K562 (cell line): ENCODE results near the gene CERS2. TPM values are rescaled to one million over a fixed set of nuclear protein-coding genes. Genes with fewer than 3 reads are reported as not detected.

Experiments
- ATAC-seq: fragments of 200-7000 bp; cut with Tn5 transposase; 3 replicates; pipeline ENCODE4 v1.9.1; 2020; ENCODE audit warnings: moderate library complexity
- BruUV-seq: library from RNA; stranded (reverse); fragments of 400-500 nt; replicated peaks from 2 replicates; lab custom pipeline; 2021; lab: Mats Ljungman, UMichigan
- CTCF ChIA-PET: fragments of 300-600 bp; formaldehyde crosslinking; extraction: SDS; loops from one replicate; lab custom pipeline; 2021; ENCODE audit warnings: low intra/inter-chr PET ratio; lab: Yijun Ruan, JAX
- POLR2A ChIA-PET: fragments of 300-600, 350-650 bp; sonication (Branson Sonifier 250); formaldehyde crosslinking; extraction: SDS; loops from one replicate; lab custom pipeline; 2021; ENCODE audit warnings: antibody characterized with exemption, inconsistent platforms; lab: Yijun Ruan, JAX
- DNase-seq, 4 experiments: peaks; one replicate each; pipeline versions ENCODE4 v3.0.0 to v3.0.0-alpha.2; 2011 to 2018; ENCODE audit warnings: low spot score in 3 of 4, mixed read lengths in 3 of 4; ENCODE audit errors: extremely low read depth in 1 of 4
- FAIRE-seq: peaks from 2 replicates; lab custom pipeline; 2011; peaks lifted over from hg19 to GRCh38; lab: Jason Lieb, UNC
- H2AFZ ChIP-seq: 2 replicates; pipeline ENCODE4 v1.6.0; 2011; ENCODE audit warnings: low read depth, low read length, control low read depth, inconsistent platforms
- H3K27ac ChIP-seq: fragments of 200-600 bp; 3 replicates; pipeline ENCODE4 v1.8.0; 2011; ENCODE audit warnings: low read depth, mild to moderate bottlenecking, control low read depth, inconsistent platforms, low read length, moderate library complexity, mixed read lengths; ENCODE audit errors: extremely low read depth
- H3K27me3 ChIP-seq, 2 experiments: fragments of 300-600 bp in 1 of 2; 2 replicates in 1 of 2; 3 replicates in 1 of 2; pipeline versions ENCODE4 v1.6.0 to v1.8.0; 2011; ENCODE audit warnings: inconsistent platforms in 2 of 2, low read length in 2 of 2, mild to moderate bottlenecking in 1 of 2, mixed read lengths in 1 of 2, moderate library complexity in 1 of 2; ENCODE audit not compliant: control insufficient read depth in 2 of 2, insufficient read depth in 2 of 2
- H3K36me3 ChIP-seq: fragments of 300-600 bp; 3 replicates; pipeline ENCODE4 v1.8.0; 2011; ENCODE audit warnings: mild to moderate bottlenecking, low read length, inconsistent platforms; ENCODE audit not compliant: control insufficient read depth, insufficient read depth
- H3K4me1 ChIP-seq, 2 experiments: fragments of 200-600 bp in 1 of 2; replicated peaks in 1 of 2; 2 replicates in 1 of 2; 3 replicates in 1 of 2; pipeline versions ENCODE4 v1.5.1 to v1.8.0; 2011; ENCODE audit warnings: inconsistent platforms in 2 of 2, low read length in 2 of 2, mild to moderate bottlenecking in 1 of 2, mixed read lengths in 1 of 2, moderate library complexity in 1 of 2; ENCODE audit not compliant: control insufficient read depth in 2 of 2, insufficient read depth in 2 of 2
- H3K4me2 ChIP-seq: 2 replicates; pipeline ENCODE4 v1.6.1; 2011; ENCODE audit warnings: low read length, control low read depth, inconsistent platforms, mixed read lengths; ENCODE audit not compliant: insufficient read depth
- H3K4me3 ChIP-seq: fragments of 200-600 bp; sonication (generic), shearing (Covaris generic); 2 replicates; pipeline ENCODE4 v1.5.1; 2016; ENCODE audit warnings: control low read depth, inconsistent platforms
- H3K79me2 ChIP-seq: fragments of 200-600 bp; 3 replicates; pipeline ENCODE4 v1.8.0; 2011; ENCODE audit warnings: low read length, inconsistent platforms; ENCODE audit not compliant: control insufficient read depth, insufficient read depth
- H3K9ac ChIP-seq, 2 experiments: 2 replicates each; pipeline versions ENCODE4 v1.6.0 to v1.6.1; 2011; ENCODE audit warnings: low read depth in 2 of 2, low read length in 2 of 2, control low read depth in 1 of 2, inconsistent platforms in 1 of 2, mild to moderate bottlenecking in 1 of 2, mixed read lengths in 1 of 2; ENCODE audit not compliant: insufficient read depth in 1 of 2
- H3K9me1 ChIP-seq: one replicate; pipeline ENCODE4 v1.6.0; 2011; ENCODE audit warnings: inconsistent platforms, mild to moderate bottlenecking, low read length, moderate library complexity; ENCODE audit not compliant: control insufficient read depth, insufficient read depth
- H3K9me3 ChIP-seq: replicated peaks from 2 replicates; pipeline ENCODE4 v1.5.1; 2011; ENCODE audit warnings: low read depth, low read length, inconsistent platforms; ENCODE audit not compliant: control insufficient read depth, insufficient read depth
- H4K20me1 ChIP-seq: replicated peaks from 2 replicates; pipeline ENCODE4 v1.6.1; 2011; ENCODE audit warnings: low read length, inconsistent platforms, mixed read lengths; ENCODE audit not compliant: control insufficient read depth, insufficient read depth
- ESRRA ChIP-seq: fragments of 450-650 bp; IDR thresholded peaks from 2 replicates; pipeline ENCODE4 v1.6.1; 2014; ENCODE audit warnings: low read depth, mild to moderate bottlenecking, moderate library complexity, borderline replicate concordance
- GATA2 ChIP-seq: sonication (generic); formaldehyde crosslinking; IDR thresholded peaks from 2 replicates; pipeline ENCODE4 v1.4.0; 2020; ENCODE audit warnings: mild to moderate bottlenecking, missing genetic modification reagents
- HDGF ChIP-seq: fragments of 450-650 bp; IDR thresholded peaks from 2 replicates; pipeline ENCODE4 v1.6.1; 2016
- NRF1 ChIP-seq, 2 experiments: fragments of 450-650 bp; IDR thresholded peaks in 1 of 2; conservative IDR thresholded peaks in 1 of 2; 2 replicates each; pipeline ENCODE4 v1.6.1; 2014; ENCODE audit warnings: mild to moderate bottlenecking in 2 of 2
- RBFOX2 ChIP-seq: fragments of 200-400 bp; formaldehyde crosslinking; IDR thresholded peaks from 2 replicates; pipeline ENCODE4 v1.6.1; 2017; ENCODE audit warnings: low read depth, mild to moderate bottlenecking, low read length, moderate library complexity
- SMAD4 ChIP-seq: fragments of 250-450 bp; sonication (Bioruptor Pico); conservative IDR thresholded peaks from 2 replicates; pipeline ENCODE4 v1.8.0; 2021; ENCODE audit warnings: inconsistent platforms, mild to moderate bottlenecking, moderate library complexity
- TAF7 ChIP-seq: fragments of 450-650 bp; IDR thresholded peaks from 2 replicates; pipeline ENCODE4 v1.6.1; 2016; ENCODE audit warnings: missing genetic modification characterization, missing compliant biosample characterization
- TBP ChIP-seq: optimal IDR thresholded peaks from 2 replicates; pipeline ENCODE3; 2011; ENCODE audit warnings: low read depth, low read length, improper control_type of control experiment
- ZFPM2 ChIP-seq: fragments of 250-450 bp; sonication (Bioruptor Pico); IDR thresholded peaks from 2 replicates; pipeline ENCODE4 v1.5.1; 2022; ENCODE audit warnings: mild to moderate bottlenecking
- ZNF140 ChIP-seq: fragments of 250-450 bp; sonication (Bioruptor Pico); IDR thresholded peaks from 2 replicates; pipeline ENCODE4 v1.8.0; 2021; ENCODE audit warnings: moderate library complexity, mild to moderate bottlenecking, inconsistent platforms
- ZNF589 ChIP-seq: fragments of 200-800 bp; sonication (Bioruptor generic); IDR thresholded peaks from 2 replicates; pipeline ENCODE4 v1.6.1; 2016; ENCODE audit warnings: low read depth, missing genetic modification characterization, missing compliant biosample characterization
- ZSCAN32 ChIP-seq: fragments of 450-650 bp; formaldehyde crosslinking; IDR thresholded peaks from 2 replicates; pipeline ENCODE4 v1.4.0; 2020; ENCODE audit warnings: mild to moderate bottlenecking, moderate library complexity
- WGBS: fragments of 100-300 bp; shearing (Covaris generic); methylation state at CpG from one replicate; pipeline ENCODE4 v1.1.6; 2016; ENCODE audit warnings: low coverage, mixed read lengths; ENCODE audit not compliant: insufficient coverage; ENCODE audit errors: missing lambda C conversion rate; 5-methylcytosine and 5-hydroxymethylcytosine counted together
- in situ Hi-C: fragments of 300-500 bp; cut with MboI; formaldehyde crosslinking; loops from 4 replicates; pipeline ENCODE4 v1.15.0; 2018; ENCODE audit warnings: inconsistent platforms, mixed read lengths
- intact Hi-C: fragments of 100-400 bp; cut with micrococcal nuclease; formaldehyde crosslinking; loops from 2 replicates; pipeline ENCODE4 v1.14.2; 2022
- polyA plus RNA-seq, 8 experiments: library from polyadenylated mRNA; depleted of rRNA in 4 of 8; stranded (reverse) in 5 of 8; unstranded in 3 of 8; fragments of >200 nt; fragmentation: Nextera tagmentation in 2 of 8; fragmentation: Illumina TruSeq in 1 of 8; extraction: Ambion mirVana in 2 of 8; extraction: Trizol in 1 of 8; gene quantifications; 2 replicates each; pipeline versions ENCODE4 v1.2.1 to v1.2.3, GENCODE V29; 2011 to 2014; ENCODE audit warnings: inconsistent platforms in 1 of 8, missing spikeins in 1 of 8
- total RNA-seq, 7 experiments: library from RNA; depleted of rRNA in 6 of 7; stranded (reverse); fragments of >200 nt in 6 of 7; fragmentation: Illumina TruSeq in 2 of 7; extraction: Trizol in 2 of 7; gene quantifications; 2 replicates each; pipeline versions ENCODE4 v1.2.1 to v1.2.3, GENCODE V29; 2011 to 2021; ENCODE audit warnings: low replicate concordance in 1 of 7
- TF ChIP-seq, protein P1 (sequence below): sonication (generic); formaldehyde crosslinking; IDR thresholded peaks from 2 replicates; pipeline ENCODE4 v1.8.0; 2022; ENCODE audit warnings: mild to moderate bottlenecking, low read depth, missing genetic modification reagents
- TF ChIP-seq, protein P2 (sequence below), 3 experiments: IDR thresholded peaks in 2 of 3; conservative IDR thresholded peaks in 1 of 3; 2 replicates each; pipeline ENCODE4 v1.5.1; 2011 to 2012; ENCODE audit warnings: low read length in 3 of 3, mild to moderate bottlenecking in 3 of 3, control low read depth in 2 of 3, improper control_type of control experiment in 1 of 3, inconsistent platforms in 1 of 3, low read depth in 1 of 3, mixed read lengths in 1 of 3, moderate library complexity in 1 of 3; ENCODE audit not compliant: insufficient read depth in 2 of 3
- TF ChIP-seq, protein P3 (sequence below): fragments of 450-650 bp; IDR thresholded peaks from 2 replicates; pipeline ENCODE4 v1.6.1; 2016; ENCODE audit warnings: borderline replicate concordance

The CERS2 gene
- total and polyA plus RNA-seq, 9 of the 15 experiments (the other 6 are each of a cell fraction or from before 2014, with no cell fraction given) = 23.4 to 295 (median 132) TPM

DNA sequence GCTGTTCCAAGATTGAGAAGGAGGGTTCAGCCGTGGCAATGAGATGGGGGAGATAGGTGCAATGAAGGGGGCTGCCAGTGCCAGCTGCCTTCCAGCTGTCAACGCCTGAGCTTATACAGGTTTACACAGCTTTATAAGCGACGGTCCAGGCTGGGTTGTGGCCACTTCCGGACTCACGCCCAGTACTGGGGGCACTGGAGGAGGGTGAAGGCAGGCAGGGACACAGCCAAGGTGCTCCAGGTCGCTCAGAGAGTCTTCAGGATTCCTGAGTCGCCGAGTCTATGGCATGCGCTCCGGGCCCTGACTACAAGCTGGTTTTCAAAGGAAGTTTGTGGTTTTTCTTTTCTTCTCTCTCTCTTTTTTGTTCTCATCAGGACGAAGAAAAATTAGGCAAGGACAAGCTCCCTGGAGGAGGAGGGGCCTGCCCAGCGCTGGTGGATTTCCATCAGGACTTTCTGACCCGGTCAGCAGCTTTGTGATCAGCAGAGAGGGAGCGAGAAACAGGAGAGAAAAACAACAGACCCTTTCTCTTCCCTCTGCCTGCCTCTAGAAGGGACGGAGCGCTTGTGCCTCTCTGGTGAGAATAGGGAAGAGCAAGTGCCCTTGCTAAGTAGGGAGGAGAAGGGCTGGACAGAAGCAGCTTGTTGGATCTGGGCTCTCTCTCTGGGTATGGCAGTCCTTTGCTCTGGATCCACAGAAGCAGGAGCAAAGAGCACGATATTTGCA is 31.9 kb upstream of the CERS2 start, which contains the start of gene MINDY1:
MINDY1 (minus strand) TSS at position 576 of the 726 bp plus-strand sequence. CDS start 4,285 bp downstream, outside the sequence.
- Histone ChIP-seq H3K9me3 (no peaks in the 10 kb centered on the region), H4K20me1 (no peaks in the 10 kb centered on the region), H3K4me3 (peak within 1 kb of the TSS; percentile 87), H3K27ac (peak within 1 kb of the TSS; percentile 75), H2AFZ (peak within 1 kb of the TSS; percentile 89), H3K36me3 (peaks cover 6% of the 10 kb centered on the region; the same call in 1 of the 3 replicates), H3K79me2 (peaks cover 41% of the 10 kb centered on the region), H3K27me3 (no peaks in the 10 kb centered on the region), H3K4me1 (peaks cover 40 to 53% of the 10 kb centered on the region in 2 experiments), H3K4me2 (peak within 1 kb of the TSS; percentile 100), H3K9ac (peak within 1 kb of the TSS; percentile 88), H3K9me1 (no peaks in the 10 kb centered on the region)
- ChIA-PET POLR2A (interaction anchor here (0.5 to 2.9 kb wide), 28 partner anchors 9 to 900 kb away, joined by 3 to 22 read pairs (median 3); partner anchors contain the start of genes ANXA9, CERS2 and MCL1), CTCF (interaction anchor here (0.6 to 1.9 kb wide), 3 partner anchors 10 to 750 kb away, joined by 3 to 12 read pairs (median 5); no protein-coding TSS in a partner anchor)
- FAIRE-seq = peak; percentile 87
- 0% methylated on average over 16 of the region's 18 CpGs for WGBS
- ATAC-seq = peak; percentile 83
- peak; percentile 67 to 89 (median 76) for DNase-seq
- in situ Hi-C loops = no loop called here
- intact Hi-C loops = loop anchor here (2.0 to 5.0 kb wide), 3 partner anchors 28 to 66 kb away; partner anchors contain the start of genes CDC42SE1 and GABPB2
- TSS peak; percentile 62 for BruUV-seq
- TF ChIP-seq, protein P1, sequence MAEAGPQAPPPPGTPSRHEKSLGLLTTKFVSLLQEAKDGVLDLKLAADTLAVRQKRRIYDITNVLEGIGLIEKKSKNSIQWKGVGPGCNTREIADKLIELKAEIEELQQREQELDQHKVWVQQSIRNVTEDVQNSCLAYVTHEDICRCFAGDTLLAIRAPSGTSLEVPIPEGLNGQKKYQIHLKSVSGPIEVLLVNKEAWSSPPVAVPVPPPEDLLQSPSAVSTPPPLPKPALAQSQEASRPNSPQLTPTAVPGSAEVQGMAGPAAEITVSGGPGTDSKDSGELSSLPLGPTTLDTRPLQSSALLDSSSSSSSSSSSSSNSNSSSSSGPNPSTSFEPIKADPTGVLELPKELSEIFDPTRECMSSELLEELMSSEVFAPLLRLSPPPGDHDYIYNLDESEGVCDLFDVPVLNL = no peak
- 0 out of 2 replicates have a peak, but pooled peaks have one; percentile 9 for TF ChIP-seq HDGF
- peak; percentile 64 for TF ChIP-seq TBP
- 0 out of 2 replicates have a peak, but pooled peaks have one; percentile 30 for TF ChIP-seq SMAD4 (CRISPR knock-in tag)
- TF ChIP-seq RBFOX2 = peak; percentile 45; the same call in 1 of the 2 replicates
- TF ChIP-seq, protein P2, sequence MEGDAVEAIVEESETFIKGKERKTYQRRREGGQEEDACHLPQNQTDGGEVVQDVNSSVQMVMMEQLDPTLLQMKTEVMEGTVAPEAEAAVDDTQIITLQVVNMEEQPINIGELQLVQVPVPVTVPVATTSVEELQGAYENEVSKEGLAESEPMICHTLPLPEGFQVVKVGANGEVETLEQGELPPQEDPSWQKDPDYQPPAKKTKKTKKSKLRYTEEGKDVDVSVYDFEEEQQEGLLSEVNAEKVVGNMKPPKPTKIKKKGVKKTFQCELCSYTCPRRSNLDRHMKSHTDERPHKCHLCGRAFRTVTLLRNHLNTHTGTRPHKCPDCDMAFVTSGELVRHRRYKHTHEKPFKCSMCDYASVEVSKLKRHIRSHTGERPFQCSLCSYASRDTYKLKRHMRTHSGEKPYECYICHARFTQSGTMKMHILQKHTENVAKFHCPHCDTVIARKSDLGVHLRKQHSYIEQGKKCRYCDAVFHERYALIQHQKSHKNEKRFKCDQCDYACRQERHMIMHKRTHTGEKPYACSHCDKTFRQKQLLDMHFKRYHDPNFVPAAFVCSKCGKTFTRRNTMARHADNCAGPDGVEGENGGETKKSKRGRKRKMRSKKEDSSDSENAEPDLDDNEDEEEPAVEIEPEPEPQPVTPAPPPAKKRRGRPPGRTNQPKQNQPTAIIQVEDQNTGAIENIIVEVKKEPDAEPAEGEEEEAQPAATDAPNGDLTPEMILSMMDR (IDR thresholded peaks at IDR 0.05 in 2 of 3, conservative IDR thresholded peaks at IDR 0.05 in 1 of 3; ENCODE audit: insufficient read depth in 2 of 3, low read depth in 1 of 3, low read length in 3 of 3) = peak; percentile 77 to 87 (median 82)
- TF ChIP-seq TAF7 = no peak
- TF ChIP-seq, protein P3, sequence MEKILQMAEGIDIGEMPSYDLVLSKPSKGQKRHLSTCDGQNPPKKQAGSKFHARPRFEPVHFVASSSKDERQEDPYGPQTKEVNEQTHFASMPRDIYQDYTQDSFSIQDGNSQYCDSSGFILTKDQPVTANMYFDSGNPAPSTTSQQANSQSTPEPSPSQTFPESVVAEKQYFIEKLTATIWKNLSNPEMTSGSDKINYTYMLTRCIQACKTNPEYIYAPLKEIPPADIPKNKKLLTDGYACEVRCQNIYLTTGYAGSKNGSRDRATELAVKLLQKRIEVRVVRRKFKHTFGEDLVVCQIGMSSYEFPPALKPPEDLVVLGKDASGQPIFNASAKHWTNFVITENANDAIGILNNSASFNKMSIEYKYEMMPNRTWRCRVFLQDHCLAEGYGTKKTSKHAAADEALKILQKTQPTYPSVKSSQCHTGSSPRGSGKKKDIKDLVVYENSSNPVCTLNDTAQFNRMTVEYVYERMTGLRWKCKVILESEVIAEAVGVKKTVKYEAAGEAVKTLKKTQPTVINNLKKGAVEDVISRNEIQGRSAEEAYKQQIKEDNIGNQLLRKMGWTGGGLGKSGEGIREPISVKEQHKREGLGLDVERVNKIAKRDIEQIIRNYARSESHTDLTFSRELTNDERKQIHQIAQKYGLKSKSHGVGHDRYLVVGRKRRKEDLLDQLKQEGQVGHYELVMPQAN = no peak
- TF ChIP-seq ZSCAN32 (CRISPR knock-in tag) = 0 out of 2 replicates have a peak, but pooled peaks have one; percentile 32
- no peak for TF ChIP-seq ZFPM2 (CRISPR knock-in tag)
- peak in 1 of 2 experiments; percentile 36; a peak in 1 of 4 replicates for TF ChIP-seq NRF1 (conservative IDR thresholded peaks at IDR 0.05 in 1 of 2, IDR thresholded peaks at IDR 0.05 in 1 of 2)
- TF ChIP-seq ZNF140 (CRISPR knock-in tag) = no peak
- TF ChIP-seq ZNF589 (CRISPR knock-in tag) = 0 out of 2 replicates have a peak, but pooled peaks have one; percentile 56
- peak; percentile 23; the same call in 1 of the 2 replicates for TF ChIP-seq ESRRA
- peak; percentile 36; the same call in 1 of the 2 replicates for TF ChIP-seq GATA2 (CRISPR knock-in tag)
